DND-41 (cell line): Measurements from ENCODE around the gene ZNF765.

Source experiments
- ATAC-seq: fragments of 200-7000 bp; cut with Tn5 transposase; 3 replicates; pipeline ENCODE4 v1.9.1; 2021; ENCODE audit warnings: low read depth; ENCODE audit not compliant: insufficient read depth
- DNase-seq: peaks from one replicate; pipeline ENCODE4 v3.0.0-alpha.2; 2020
- H2AFZ ChIP-seq: 2 replicates; pipeline ENCODE4 v1.6.0; 2012; ENCODE audit warnings: low read depth, low read length
- H3K27ac ChIP-seq: 2 replicates; pipeline ENCODE4 v1.5.1; 2012; ENCODE audit warnings: low read length, inconsistent platforms
- H3K27me3 ChIP-seq: fragments of 200-600 bp; sonication (generic); 2 replicates; pipeline ENCODE4 v1.6.0; 2012; ENCODE audit warnings: low read length, mild to moderate bottlenecking, inconsistent platforms; ENCODE audit not compliant: insufficient read depth, poor library complexity
- H3K36me3 ChIP-seq: 2 replicates; pipeline ENCODE4 v1.5.1; 2012; ENCODE audit warnings: low read length, inconsistent platforms; ENCODE audit not compliant: insufficient read depth
- H3K4me1 ChIP-seq: 2 replicates; pipeline ENCODE4 v1.5.1; 2012; ENCODE audit warnings: mild to moderate bottlenecking, low read length; ENCODE audit not compliant: insufficient read depth
- H3K4me2 ChIP-seq: 2 replicates; pipeline ENCODE4 v1.6.0; 2012; ENCODE audit warnings: mild to moderate bottlenecking, moderate library complexity, low read length, inconsistent platforms; ENCODE audit not compliant: insufficient read depth
- H3K4me3 ChIP-seq, 2 experiments: fragments of 200-600 bp in 1 of 2; shearing (Covaris generic) in 1 of 2; 2 replicates each; pipeline ENCODE4 v1.5.1; 2012 to 2016; ENCODE audit warnings: inconsistent platforms in 2 of 2, low read length in 2 of 2, mild to moderate bottlenecking in 2 of 2, low read depth in 1 of 2, moderate library complexity in 1 of 2
- H3K79me2 ChIP-seq: 2 replicates; pipeline ENCODE4 v1.6.0; 2012; ENCODE audit warnings: low read length, inconsistent platforms; ENCODE audit not compliant: insufficient read depth
- H3K9ac ChIP-seq: 2 replicates; pipeline ENCODE4 v1.6.0; 2012; ENCODE audit warnings: low read depth, mild to moderate bottlenecking, inconsistent platforms, low read length, moderate library complexity
- H3K9me3 ChIP-seq: 2 replicates; pipeline ENCODE4 v1.5.1; 2012; ENCODE audit warnings: low read length, moderate library complexity, mild to moderate bottlenecking, inconsistent platforms; ENCODE audit not compliant: insufficient read depth, severe bottlenecking
- H4K20me1 ChIP-seq: 2 replicates; pipeline ENCODE4 v1.6.0; 2012; ENCODE audit warnings: low read length; ENCODE audit not compliant: insufficient read depth
- CTCF ChIP-seq: IDR thresholded peaks from 2 replicates; pipeline ENCODE4 v1.5.1; 2012; ENCODE audit warnings: borderline replicate concordance, low read length, moderate library complexity, mild to moderate bottlenecking; ENCODE audit not compliant: poor library complexity, severe bottlenecking; ENCODE audit errors: extremely low read depth
- EZH2 ChIP-seq: IDR thresholded peaks from 3 replicates; pipeline ENCODE4 v1.6.1; 2012; ENCODE audit warnings: borderline replicate concordance, low read depth, mild to moderate bottlenecking, moderate library complexity, low read length, inconsistent platforms; ENCODE audit not compliant: severe bottlenecking

The ZNF765 gene

GRCh38 chr19:53461866-53462265 lies 66.9 kb downstream of the ZNF765 start:
- Histone ChIP-seq H3K9ac (no peak overlapping the region), H3K4me3 (no peak overlapping the region), H3K27ac (no peak overlapping the region), H3K9me3 (peaks cover 3% of the 10 kb centered on the region), H2AFZ (no peak overlapping the region), H3K4me1 (peaks cover 4% of the 10 kb centered on the region; the same call in 1 of the 2 replicates), H3K27me3 (no peaks in the 10 kb centered on the region), H3K4me2 (no peak overlapping the region), H3K36me3 (no peaks in the 10 kb centered on the region; the same call in 1 of the 2 replicates), H3K79me2 (no peaks in the 10 kb centered on the region), H4K20me1 (no peaks in the 10 kb centered on the region)
- DNase-seq (no peak), ATAC-seq (no peak)
- TF ChIP-seq EZH2 (no peak), CTCF (no peak)

- H3K27me3 ChIP-seq = no peaks in the 10 kb centered on the region
- H4K20me1 ChIP-seq = no peaks in the 10 kb centered on the region
- no peaks in the 10 kb centered on the region for H3K9me3 ChIP-seq
- H3K27ac ChIP-seq = no peak overlapping the region
- ATAC-seq = no peak
- no peak overlapping the region for H3K4me3 ChIP-seq
- no peaks in the 10 kb centered on the region; the same call in 1 of the 2 replicates for H3K36me3 ChIP-seq
- H3K4me1 ChIP-seq = peaks cover 8% of the 10 kb centered on the region; the same call in 1 of the 2 replicates
- no peak for TF ChIP-seq CTCF
- TF ChIP-seq EZH2 = no peak
- no peak overlapping the region for H3K4me2 ChIP-seq
- no peak overlapping the region for H2AFZ ChIP-seq
- no peak for DNase-seq
- peaks cover 3% of the 10 kb centered on the region for H3K79me2 ChIP-seq
- H3K9ac ChIP-seq = no peak overlapping the region
Observed at GRCh38 chr19:53462861-53463260, 67.9 kb downstream of the ZNF765 start.

- no peak for ATAC-seq
- no peaks in the 10 kb centered on the region for H3K9me3 ChIP-seq
- TF ChIP-seq EZH2 (no peak), CTCF (no peak)
- H3K27ac ChIP-seq = no peak overlapping the region
- no peak for DNase-seq
- H3K36me3 ChIP-seq = no peaks in the 10 kb centered on the region
- H2AFZ ChIP-seq = no peak overlapping the region
- no peak overlapping the region for H3K9ac ChIP-seq
- H3K79me2 ChIP-seq = peaks cover 7% of the 10 kb centered on the region
- no peak overlapping the region for H3K4me2 ChIP-seq
- no peaks in the 10 kb centered on the region for H3K27me3 ChIP-seq
- H3K4me3 ChIP-seq = no peak overlapping the region
- no peaks in the 10 kb centered on the region for H4K20me1 ChIP-seq
- peaks cover 10% of the 10 kb centered on the region; the same call in 1 of the 2 replicates for H3K4me1 ChIP-seq
Observed at GRCh38 chr19:53463263-53463662, 68.3 kb downstream of the ZNF765 start.
